GM21515 (cell line): Measurements from ENCODE around the gene RALGDS.
A peak's percentile ranks its signal among the peaks of the same experiment; 100 is the strongest.

Source experiments
- ATAC-seq: cut with Tn5 transposase; IDR thresholded peaks from one replicate; pipeline ENCODE4 v1.9.1; 2021; ENCODE audit not compliant: unreplicated experiment

RALGDS gene

DNA sequence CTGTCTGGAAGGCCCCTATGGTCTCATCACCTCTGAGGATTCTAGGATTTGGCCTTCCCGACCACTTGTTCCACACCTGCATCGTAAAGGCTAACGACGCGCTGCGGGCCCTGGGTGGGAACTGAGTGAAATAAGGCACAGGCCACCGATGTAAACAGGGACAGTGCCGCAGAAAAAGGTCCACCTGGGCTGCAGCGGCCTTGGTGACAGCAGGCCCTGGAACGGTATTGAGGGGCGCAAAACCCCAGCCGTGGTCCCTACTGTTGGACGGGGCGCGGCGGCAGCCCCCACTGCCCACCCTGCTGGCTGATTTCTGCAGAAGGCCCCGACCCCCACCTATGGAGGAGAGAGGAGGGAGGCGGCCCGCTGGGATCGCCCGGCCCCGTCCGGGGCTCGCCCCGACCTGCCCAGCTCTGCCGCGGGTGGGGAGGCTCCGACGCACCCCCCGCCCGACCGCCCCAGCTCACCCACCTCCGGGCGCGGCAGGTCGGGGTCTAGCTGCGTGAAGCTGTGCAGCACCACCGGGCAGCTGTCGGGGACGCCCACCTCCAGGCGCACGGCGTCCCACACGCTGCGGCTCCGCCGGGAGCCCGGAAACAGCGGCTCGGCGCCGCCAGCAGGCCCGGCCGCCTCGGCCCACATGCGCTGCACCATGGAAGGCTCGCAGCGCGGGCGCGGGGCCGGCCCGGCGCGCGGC is 391 bp downstream of the RALGDS start:
- no peak for ATAC-seq

DNA sequence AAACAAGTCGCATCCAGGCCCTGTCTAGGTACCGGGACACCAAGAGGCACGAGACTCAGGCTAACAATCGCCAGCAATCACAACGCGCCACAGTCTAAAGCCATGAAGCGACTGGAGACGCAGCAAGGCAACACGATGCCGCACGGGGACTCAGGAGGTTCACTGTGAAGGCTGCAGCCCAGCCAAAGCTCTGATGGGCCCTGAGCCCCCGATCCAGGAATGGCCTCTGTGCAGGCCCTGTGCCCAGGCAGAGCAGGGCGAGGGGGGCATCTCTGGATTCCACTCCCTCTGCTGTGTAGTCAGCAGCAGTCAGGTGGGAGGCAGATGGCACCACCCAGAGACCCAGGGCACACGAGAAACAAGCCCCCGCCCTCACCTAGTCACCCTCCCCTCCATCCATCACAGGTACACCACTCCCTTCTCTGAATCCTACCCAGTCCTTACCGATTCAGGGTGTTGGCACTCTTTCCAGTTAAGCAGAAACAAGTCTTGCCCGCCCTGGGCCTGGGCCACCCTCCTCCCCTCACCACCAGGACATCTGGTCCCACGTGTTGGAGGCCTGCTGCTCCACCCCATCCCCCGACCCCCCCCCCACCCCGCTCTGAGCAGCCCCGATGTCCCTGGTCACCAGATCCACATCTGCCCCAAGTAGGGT is 1.1 kb downstream of the RALGDS start:
- ATAC-seq = no peak

DNA sequence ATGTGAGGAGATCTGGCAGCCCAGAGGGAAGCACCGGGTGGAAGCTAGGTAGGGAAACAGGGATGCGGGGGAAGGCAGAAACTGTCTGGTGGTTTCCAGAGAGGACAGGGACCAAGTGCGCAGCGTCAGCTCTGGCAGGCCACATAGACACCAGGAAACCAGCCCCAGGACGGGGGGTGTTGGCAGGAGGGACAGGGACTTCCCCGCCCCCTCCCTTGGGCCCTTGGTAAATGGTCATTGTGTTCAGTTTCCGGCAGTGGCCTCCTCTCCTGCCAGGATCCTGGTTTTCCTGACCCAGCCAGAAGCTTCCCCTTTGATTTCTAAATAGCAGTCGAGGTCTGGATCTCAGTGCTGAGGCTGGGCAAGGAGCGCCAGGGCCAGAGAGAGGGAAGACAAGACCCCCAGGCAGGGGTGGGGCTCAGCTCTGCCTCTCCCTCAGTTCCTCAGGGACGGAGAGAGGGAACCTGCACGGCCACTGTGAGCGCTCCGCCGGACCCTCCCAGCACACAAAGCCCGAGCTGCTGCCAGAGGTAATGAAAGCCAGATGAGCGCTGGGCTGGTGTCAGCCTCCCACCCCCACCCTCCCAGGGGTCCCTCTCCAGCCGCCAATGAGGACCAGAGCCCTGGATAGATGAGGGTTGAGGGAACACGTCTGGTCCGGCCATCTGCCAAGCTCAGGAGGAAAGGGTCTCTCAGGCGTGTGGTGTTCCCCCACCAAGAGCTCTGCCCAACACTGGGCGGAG is 1.8 kb downstream of the RALGDS start:
- ATAC-seq = no peak

DNA sequence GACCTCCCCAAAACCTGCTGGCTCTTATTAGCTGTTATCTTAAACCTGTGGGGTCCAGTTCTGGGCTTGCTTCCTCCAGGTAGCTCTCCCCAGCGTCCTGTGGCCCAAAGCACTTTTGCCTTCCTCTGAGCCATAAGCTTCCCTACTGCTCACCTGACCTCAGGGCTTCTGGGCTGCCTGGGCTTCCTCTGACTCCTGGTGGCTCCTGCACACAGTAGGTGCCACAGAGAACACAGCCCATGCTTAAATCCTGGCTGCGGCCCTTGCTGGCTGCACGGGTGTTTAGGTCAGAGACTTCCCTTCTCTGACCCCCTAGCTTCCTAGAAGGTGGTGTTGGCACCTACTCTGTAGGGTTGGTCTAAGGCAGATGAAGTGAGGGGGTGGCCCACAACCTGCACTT is 2.5 kb downstream of the RALGDS start:
- no peak for ATAC-seq

- ATAC-seq = no peak
Observed at GRCh38 chr9:133118179-133118520, 2.9 kb downstream of the RALGDS start.

- no peak for ATAC-seq
Observed at GRCh38 chr9:133117271-133118178, 3.5 kb downstream of the RALGDS start.

DNA sequence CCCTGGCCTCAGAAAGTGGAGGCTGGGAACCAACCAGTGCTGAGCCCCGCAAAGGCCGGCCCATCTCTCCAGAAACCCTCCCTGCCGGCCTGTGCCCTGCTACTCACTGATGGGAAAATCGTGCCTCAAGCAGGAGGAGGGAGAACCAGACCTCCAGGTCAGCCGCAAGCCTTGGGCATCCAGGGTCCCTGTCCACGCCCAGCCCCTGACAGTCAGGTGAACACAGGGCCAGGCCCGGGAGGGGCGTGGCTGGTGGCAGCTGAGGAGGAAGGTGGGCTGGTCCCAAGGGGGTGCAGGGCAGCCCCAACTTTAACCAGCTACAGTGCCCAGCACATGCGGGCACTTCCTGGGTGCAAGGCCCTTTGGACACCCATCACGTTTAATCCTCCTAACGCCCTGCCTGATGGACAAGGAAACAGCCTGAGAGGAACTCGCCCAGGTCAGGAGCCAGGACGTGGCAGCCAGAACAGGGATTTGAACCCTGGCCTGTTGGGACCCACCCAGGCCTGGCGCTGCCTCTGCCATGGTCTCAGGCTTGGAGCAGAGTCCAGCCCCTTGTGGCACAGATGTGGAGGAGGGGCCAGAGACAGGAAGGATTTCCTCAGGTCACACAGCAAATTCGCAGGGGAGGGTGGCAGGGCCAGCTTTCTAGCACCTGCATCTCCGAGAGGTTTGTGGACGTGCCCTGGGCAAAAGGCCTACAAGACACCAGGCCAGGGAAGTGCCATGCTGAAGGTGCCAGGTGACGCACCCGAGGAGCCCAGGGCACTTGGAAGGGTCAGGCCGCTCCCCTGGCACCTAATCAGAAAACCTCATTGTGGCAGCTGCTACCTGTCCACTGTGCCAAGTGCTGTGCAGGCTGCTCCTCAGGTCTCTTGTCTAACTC is 4.5 kb downstream of the RALGDS start:
- no peak for ATAC-seq

DNA sequence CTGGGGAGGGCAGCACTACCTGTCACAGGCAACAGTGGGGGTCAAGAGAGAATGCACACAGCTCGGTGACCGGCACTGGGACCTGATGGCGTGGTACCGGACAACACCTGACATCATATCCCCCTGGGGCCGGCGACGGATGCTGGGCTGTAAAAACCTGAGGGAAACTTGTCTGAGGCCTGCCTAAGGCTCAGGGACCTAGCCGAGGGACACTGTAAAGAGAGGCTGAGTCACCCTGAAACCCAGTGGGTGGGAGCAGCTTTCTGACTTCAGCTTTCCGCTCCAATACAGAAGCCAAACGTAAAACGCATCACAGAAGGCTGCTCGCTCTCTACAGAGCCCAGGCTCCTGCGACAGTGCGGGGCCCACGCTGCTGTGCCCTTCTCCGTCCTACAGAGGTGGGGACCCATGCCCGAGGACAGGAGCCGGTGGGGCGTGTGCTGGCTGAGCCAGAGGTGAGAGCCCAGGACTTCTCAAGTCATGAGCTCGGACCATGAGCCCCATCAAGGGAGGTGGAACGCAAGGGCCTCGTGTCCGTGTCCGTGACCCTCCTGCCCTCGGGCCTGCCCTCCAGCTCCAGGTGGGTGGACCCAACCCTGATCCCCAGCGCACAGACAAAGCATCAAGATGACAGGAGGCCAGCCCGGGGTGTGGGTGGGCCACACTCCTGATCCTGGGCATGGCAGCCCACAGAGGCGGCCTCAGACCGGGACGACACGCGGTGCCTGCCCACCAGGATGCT is 5.3 kb downstream of the RALGDS start:
- ATAC-seq = peak; percentile 63

DNA sequence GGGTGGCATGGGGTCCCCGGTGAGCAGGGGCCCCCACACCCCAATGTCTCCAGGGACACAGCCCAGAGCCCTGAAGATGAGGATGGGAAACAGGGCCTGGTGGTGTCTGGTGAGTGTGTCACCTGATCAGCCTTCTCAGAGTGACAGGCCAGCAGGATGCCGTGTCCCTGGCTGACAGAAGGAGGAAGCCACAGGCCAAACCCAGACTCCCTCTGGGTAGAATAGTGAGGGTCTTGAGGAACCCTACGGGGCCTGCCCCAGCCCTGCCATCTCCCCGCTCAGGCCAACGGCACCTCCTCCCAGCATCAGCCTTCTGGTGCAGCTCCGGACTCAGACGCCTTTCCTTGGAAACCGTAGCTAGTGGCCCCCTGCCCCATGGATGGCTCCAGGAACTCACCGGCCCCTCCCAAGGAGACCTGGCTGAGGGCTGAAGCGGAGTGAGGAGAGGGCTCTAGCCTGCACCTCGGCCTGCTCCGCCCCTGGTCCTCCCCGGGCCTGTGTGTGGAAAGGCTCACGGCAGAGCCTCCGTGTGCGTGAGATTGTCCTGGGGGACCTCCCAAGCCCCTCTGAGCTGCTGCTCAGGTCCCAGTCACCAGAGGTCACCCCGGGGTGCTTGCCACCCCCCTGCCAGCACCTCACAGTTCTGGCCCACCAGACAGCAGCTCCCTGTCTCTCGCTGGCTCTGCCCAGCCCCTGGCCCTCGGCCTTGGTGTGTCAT is 6.0 kb downstream of the RALGDS start:
- no peak for ATAC-seq

- no peak for ATAC-seq
Observed at GRCh38 chr9:133113949-133114885, 6.8 kb downstream of the RALGDS start.

GRCh38 chr9:133113163-133113948 is 7.7 kb downstream of the RALGDS start:
- ATAC-seq = no peak

DNA sequence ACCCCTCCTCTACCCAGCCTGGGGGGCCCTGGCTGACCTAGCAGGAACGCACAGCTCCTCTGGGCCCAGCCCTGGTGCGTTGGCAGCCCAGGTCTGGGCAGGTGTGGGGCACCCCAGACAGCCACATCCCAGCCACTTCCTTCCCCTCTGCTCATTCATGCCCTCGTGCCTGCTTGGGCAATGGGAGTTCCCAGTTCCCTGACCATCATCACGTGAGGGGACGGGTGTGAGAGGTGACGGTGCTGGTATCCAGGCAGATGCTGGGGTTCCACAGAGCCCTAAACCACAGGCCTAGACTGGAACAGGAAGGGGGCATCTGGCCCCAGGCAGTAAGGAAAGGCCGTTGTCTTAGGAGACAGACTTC is 8.4 kb downstream of the RALGDS start:
- no peak for ATAC-seq

- no peak for ATAC-seq
Observed at GRCh38 chr9:133111808-133112662, 9.0 kb downstream of the RALGDS start.

- no peak for ATAC-seq
Observed at GRCh38 chr9:133109931-133110650, 10.9 kb downstream of the RALGDS start.

DNA sequence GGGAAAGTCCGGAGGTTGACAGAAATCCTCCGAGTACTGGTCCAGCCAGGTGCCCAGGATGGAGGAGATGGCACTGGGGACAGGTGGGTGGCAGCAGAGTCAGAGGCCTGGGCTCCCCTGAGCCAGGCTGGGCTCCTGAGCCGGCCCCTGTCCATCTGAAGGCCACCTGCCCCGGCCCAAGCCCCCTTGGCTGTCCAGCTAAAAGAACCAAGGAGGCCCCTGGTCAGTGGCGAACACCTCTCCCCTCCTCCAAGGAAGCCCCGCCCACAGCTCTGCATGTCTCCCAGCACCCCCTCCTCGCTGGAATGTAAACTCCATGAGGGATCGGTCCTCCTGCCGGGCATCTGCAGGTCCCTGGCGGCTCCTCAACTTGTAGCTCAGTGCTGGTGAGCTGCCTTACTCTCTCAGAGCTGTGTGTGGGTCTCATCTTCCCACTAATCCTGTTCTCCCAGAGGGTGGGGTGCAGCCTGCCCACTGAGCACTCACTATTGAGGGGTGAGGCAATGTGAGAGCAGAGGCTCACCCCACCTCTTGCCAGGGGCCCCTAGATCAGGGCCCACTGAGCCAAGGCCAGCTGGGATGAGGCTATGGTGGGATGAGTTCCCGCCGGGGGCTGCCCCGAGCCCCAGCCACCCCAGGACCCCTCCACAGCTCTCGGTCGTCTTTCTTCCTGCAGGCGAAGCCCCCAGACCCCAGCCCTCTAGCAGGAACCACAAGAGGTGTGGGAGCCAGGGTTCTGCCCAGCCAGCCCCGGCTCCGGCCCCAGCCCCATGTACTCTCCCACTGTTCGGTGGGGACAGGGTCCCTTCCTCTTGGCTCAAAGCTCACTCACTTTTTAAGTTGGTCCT is 12.0 kb downstream of the RALGDS start:
- ATAC-seq = no peak
